GM12878 (cell line): Measurements from ENCODE around the gene KPTN. TPM values are rescaled to one million over a fixed set of nuclear protein-coding genes. Genes with fewer than 3 reads are reported as not detected.
"Not testable (repeated sequence)": the region's sequence is repeated elsewhere in the genome, so short reads cannot be mapped to it uniquely, and the experiment has no call there.

Experiments
- ATAC-seq: fragments of 200-7000 bp; cut with Tn5 transposase; 3 replicates; pipeline ENCODE4 v1.9.1; 2020; ENCODE audit warnings: mild to moderate bottlenecking, moderate library complexity
- BruUV-seq: library from RNA; stranded (reverse); fragments of 400-500 nt; replicated peaks from 2 replicates; lab custom pipeline; 2021; lab: Mats Ljungman, UMichigan
- CTCF ChIA-PET: fragments of 300-600 bp; sonication (Branson Sonifier 250); formaldehyde crosslinking; extraction: SDS; loops from one replicate; lab custom pipeline; 2021; ENCODE audit warnings: inconsistent platforms; lab: Yijun Ruan, JAX
- POLR2A ChIA-PET: fragments of 350-600 bp; formaldehyde crosslinking; extraction: SDS; loops from one replicate; lab custom pipeline; 2021; ENCODE audit warnings: inconsistent platforms; lab: Charles Lee
- RAD21 ChIA-PET: fragments of 300-600 bp; sonication (Branson Sonifier 250); formaldehyde crosslinking; loops from one replicate; lab custom pipeline; 2023; ENCODE audit warnings: antibody characterized with exemption; ENCODE audit not compliant: unreplicated experiment; lab: Charles Lee
- SMC1A ChIA-PET: fragments of 300-600 bp; sonication (Branson Sonifier 250); formaldehyde crosslinking; loops from one replicate; lab custom pipeline; 2023; ENCODE audit not compliant: unreplicated experiment, uncharacterized antibody; lab: Charles Lee
- DNase-seq: peaks from one replicate; pipeline ENCODE4 v3.0.0-alpha.2; 2011; ENCODE audit warnings: low read depth, low spot score
- FAIRE-seq: peaks from 3 replicates; lab custom pipeline; 2011; peaks lifted over from hg19 to GRCh38; lab: Jason Lieb, UNC
- H2AFZ ChIP-seq: 2 replicates; pipeline ENCODE4 v1.6.0; 2011; ENCODE audit warnings: low read depth, low read length, control low read depth; ENCODE audit not compliant: control insufficient read depth
- H3K27ac ChIP-seq: 2 replicates; pipeline ENCODE4 v1.5.1; 2011; ENCODE audit warnings: control low read depth; ENCODE audit not compliant: control insufficient read depth, insufficient read depth
- H3K27me3 ChIP-seq, 2 experiments: replicated peaks in 1 of 2; 2 replicates each; pipeline versions ENCODE4 v1.6.0 to v1.6.1; 2011; ENCODE audit warnings: low read length in 1 of 2; ENCODE audit not compliant: control insufficient read depth in 2 of 2, insufficient read depth in 2 of 2
- H3K36me3 ChIP-seq, 2 experiments: 2 replicates each; pipeline ENCODE4 v1.5.1; 2011; ENCODE audit warnings: low read length in 1 of 2; ENCODE audit not compliant: control insufficient read depth in 2 of 2, insufficient read depth in 2 of 2
- H3K4me1 ChIP-seq: 2 replicates; pipeline ENCODE4 v1.6.1; 2011; ENCODE audit warnings: mild to moderate bottlenecking, low read length, moderate library complexity, mixed read lengths; ENCODE audit not compliant: control insufficient read depth, insufficient read depth
- H3K4me2 ChIP-seq: 2 replicates; pipeline ENCODE4 v1.6.0; 2011; ENCODE audit warnings: control low read depth; ENCODE audit not compliant: control insufficient read depth, insufficient read depth
- H3K4me3 ChIP-seq: fragments of 200-600 bp; sonication (generic); 2 replicates; pipeline ENCODE4 v1.5.1; 2016
- H3K79me2 ChIP-seq: 2 replicates; pipeline ENCODE4 v1.6.0; 2011; ENCODE audit warnings: low read length; ENCODE audit not compliant: control insufficient read depth, insufficient read depth
- H3K9ac ChIP-seq: 2 replicates; pipeline ENCODE4 v1.8.0; 2011; ENCODE audit warnings: low read length, control low read depth, mixed read lengths; ENCODE audit not compliant: control insufficient read depth, insufficient read depth
- H3K9me3 ChIP-seq: replicated peaks from 3 replicates; pipeline ENCODE4 v1.5.1; 2011; ENCODE audit warnings: mild to moderate bottlenecking, low read length; ENCODE audit not compliant: control insufficient read depth, insufficient read depth
- H4K20me1 ChIP-seq: 2 replicates; pipeline ENCODE4 v1.6.0; 2011; ENCODE audit not compliant: control insufficient read depth, insufficient read depth
- ATF7 ChIP-seq: fragments of 450-650 bp; IDR thresholded peaks from 2 replicates; pipeline ENCODE4 v1.6.1; 2016; ENCODE audit warnings: low read depth, mild to moderate bottlenecking
- POLR2A ChIP-seq: IDR thresholded peaks from 2 replicates; pipeline ENCODE4 v1.6.1; 2011; ENCODE audit warnings: low read depth, mild to moderate bottlenecking, low read length
- POLR2AphosphoS2 ChIP-seq: IDR thresholded peaks from 2 replicates; pipeline ENCODE4 v1.6.1; 2011; ENCODE audit warnings: low read depth, mild to moderate bottlenecking, low read length, improper control_type of control experiment, moderate library complexity
- RUNX3 ChIP-seq: IDR thresholded peaks from 2 replicates; pipeline ENCODE4 v1.6.1; 2012; ENCODE audit warnings: low read length, inconsistent platforms
- SIX5 ChIP-seq: IDR thresholded peaks from 2 replicates; pipeline ENCODE4 v1.6.1; 2011; ENCODE audit warnings: mild to moderate bottlenecking, low read depth, low read length, moderate library complexity; ENCODE audit not compliant: severe bottlenecking
- SRF ChIP-seq, 2 experiments: IDR thresholded peaks; 2 replicates each; pipeline ENCODE4 v1.6.1; 2011; ENCODE audit warnings: low read depth in 2 of 2, low read length in 2 of 2, mild to moderate bottlenecking in 1 of 2, moderate library complexity in 1 of 2
- TAF1 ChIP-seq: IDR thresholded peaks from 2 replicates; pipeline ENCODE4 v1.6.1; 2011; ENCODE audit warnings: mild to moderate bottlenecking, low read depth, low read length, borderline replicate concordance
- TCF12 ChIP-seq: IDR thresholded peaks from 2 replicates; pipeline ENCODE4 v1.6.1; 2011; ENCODE audit warnings: low read depth, mild to moderate bottlenecking, low read length
- WGBS: methylation state at CpG from one replicate; pipeline ENCODE4 v1.1.6; 2016; ENCODE audit warnings: low lambda C conversion rate; ENCODE audit not compliant: insufficient replicate concordance, insufficient coverage; ENCODE audit errors: missing lambda C conversion rate; 5-methylcytosine and 5-hydroxymethylcytosine counted together
- in situ Hi-C: fragments of 300-500 bp; cut with MboI; formaldehyde crosslinking; loops from 9 replicates; pipeline ENCODE4 v1.14.3; 2018; ENCODE audit warnings: mixed read lengths
- intact Hi-C: fragments of 100-400 bp; cut with micrococcal nuclease; formaldehyde crosslinking; loops from one replicate; pipeline ENCODE4 v1.14.2; 2022; ENCODE audit not compliant: unreplicated experiment
- polyA plus RNA-seq, 11 experiments: library from polyadenylated mRNA; depleted of rRNA in 4 of 11; unstranded in 6 of 11; stranded (reverse) in 5 of 11; fragments of >200 nt; fragmentation: Nextera tagmentation in 4 of 11; fragmentation: Illumina TruSeq in 1 of 11; extraction: Ambion mirVana in 4 of 11; extraction: Trizol in 1 of 11; gene quantifications; 1 replicate in 1 of 11; 2 replicates in 10 of 11; pipeline versions ENCODE4 v1.2.1 to v1.2.3, GENCODE V29; 2011 to 2016; ENCODE audit warnings: inconsistent platforms in 2 of 11, missing spikeins in 2 of 11, low read depth in 1 of 11
- total RNA-seq, 4 experiments: library from RNA; depleted of rRNA in 3 of 4; stranded (reverse); fragments of >200 nt in 3 of 4; fragmentation: Illumina TruSeq in 1 of 4; extraction: Trizol in 1 of 4; gene quantifications; 2 replicates each; pipeline versions ENCODE4 v1.2.1 to v1.2.3, GENCODE V29; 2013 to 2021
- TF ChIP-seq, protein P1 (sequence below): fragments of 450-650 bp; IDR thresholded peaks from 2 replicates; pipeline ENCODE4 v1.6.1; 2017; ENCODE audit warnings: borderline replicate concordance

The KPTN gene
- total and polyA plus RNA-seq, 10 of the 15 experiments (the other 5 are each of a cell fraction or from before 2014, with no cell fraction given): 0.60 to 10.1 (median 6.0) TPM

GRCh38 chr19:47486220-47486619, 2.2 kb upstream of the KPTN start:
- intact Hi-C loops: not testable (repeated sequence)

DNA sequence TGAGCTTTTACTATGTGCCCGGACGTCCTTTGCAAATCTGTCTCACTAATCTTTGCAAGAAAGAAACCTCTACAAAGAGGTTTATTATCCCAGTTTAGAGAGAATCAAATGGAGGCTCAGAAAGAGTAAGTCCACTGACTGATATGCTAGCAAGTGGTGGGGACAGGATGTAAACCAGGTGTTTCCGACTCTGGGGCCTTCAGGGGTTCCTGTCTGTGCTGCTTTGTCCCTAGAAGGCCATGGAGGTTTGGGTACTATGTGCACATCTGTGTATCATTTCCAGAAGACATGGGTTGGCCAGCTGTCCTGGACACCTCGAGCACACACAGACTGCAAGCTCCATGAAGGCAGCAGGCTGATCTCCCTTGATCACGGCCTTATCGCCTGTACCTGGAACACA, 1.2 kb upstream of the KPTN start:
- intact Hi-C loops: loop anchor here (2.0 kb wide), 1 partner anchor 30 kb away; the partner anchor contains the start of gene NAPA
- H3K9ac ChIP-seq: peak overlapping the region; percentile 91
- in situ Hi-C loops: no loop called here
- H3K4me3 ChIP-seq: peak overlapping the region; percentile 96
- ATAC-seq (peak; percentile 25), DNase-seq (no peak), FAIRE-seq (no peak)
- BruUV-seq: no TSS peak
- no peak for TF ChIP-seq ATF7
- TF ChIP-seq, protein P1, sequence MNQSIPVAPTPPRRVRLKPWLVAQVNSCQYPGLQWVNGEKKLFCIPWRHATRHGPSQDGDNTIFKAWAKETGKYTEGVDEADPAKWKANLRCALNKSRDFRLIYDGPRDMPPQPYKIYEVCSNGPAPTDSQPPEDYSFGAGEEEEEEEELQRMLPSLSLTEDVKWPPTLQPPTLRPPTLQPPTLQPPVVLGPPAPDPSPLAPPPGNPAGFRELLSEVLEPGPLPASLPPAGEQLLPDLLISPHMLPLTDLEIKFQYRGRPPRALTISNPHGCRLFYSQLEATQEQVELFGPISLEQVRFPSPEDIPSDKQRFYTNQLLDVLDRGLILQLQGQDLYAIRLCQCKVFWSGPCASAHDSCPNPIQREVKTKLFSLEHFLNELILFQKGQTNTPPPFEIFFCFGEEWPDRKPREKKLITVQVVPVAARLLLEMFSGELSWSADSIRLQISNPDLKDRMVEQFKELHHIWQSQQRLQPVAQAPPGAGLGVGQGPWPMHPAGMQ: no peak
- TF ChIP-seq TAF1: 0 out of 2 replicates have a peak, but pooled peaks have one; percentile 31
- no peak for TF ChIP-seq SIX5
- no peak for TF ChIP-seq POLR2AphosphoS2
- TF ChIP-seq POLR2A: peak; percentile 41; the same call in 1 of the 2 replicates
- peak in 1 of 2 experiments; percentile 70; a peak in 1 of 4 replicates for TF ChIP-seq SRF (IDR thresholded peaks at IDR 0.05; ENCODE audit: low read depth in 2 of 2, low read length in 2 of 2)
- TF ChIP-seq TCF12: 0 out of 2 replicates have a peak, but pooled peaks have one; percentile 45
- H3K4me1 ChIP-seq: peaks cover 35% of the 10 kb centered on the region
- ChIA-PET POLR2A (interaction anchor here (0.6 to 2.5 kb wide), 2 partner anchors 31 to 1132 kb away, joined by 3 to 12 read pairs; no protein-coding TSS in a partner anchor), CTCF (interaction anchor here (0.5 to 3.5 kb wide), 9 partner anchors 21 to 222 kb away, joined by 3 to 34 read pairs (median 6); partner anchors contain the start of gene NAPA), SMC1A (interaction anchor here (0.8 to 3.1 kb wide), 5 partner anchors 26 to 204 kb away, joined by 3 to 16 read pairs (median 3); partner anchors contain the start of gene NAPA), RAD21 (interaction anchor here (0.7 to 1.8 kb wide), 3 partner anchors 31 to 1157 kb away, joined by 4 to 14 read pairs (median 4); no protein-coding TSS in a partner anchor)
- no peaks in the 10 kb centered on the region for H4K20me1 ChIP-seq
- peaks cover 5 to 20% of the 10 kb centered on the region in 2 experiments for H3K36me3 ChIP-seq
- H3K27ac ChIP-seq: peak overlapping the region; percentile 89
- H3K4me2 ChIP-seq: peak overlapping the region; percentile 89
- no peak overlapping the region; the same call in 1 of the 2 replicates for H2AFZ ChIP-seq
- no peaks in the 10 kb centered on the region for H3K27me3 ChIP-seq
- peaks cover 12% of the 10 kb centered on the region for H3K79me2 ChIP-seq
- no peaks in the 10 kb centered on the region for H3K9me3 ChIP-seq
- 74% methylated on average over 6 of the region's 6 CpGs for WGBS

More at GRCh38 chr19:47486220-47486619, 2.2 kb upstream of the KPTN start:
- in situ Hi-C loops, H2AFZ ChIP-seq, DNase-seq, H3K9me3 ChIP-seq, H3K27me3 ChIP-seq, H3K4me3 ChIP-seq, BruUV-seq, FAIRE-seq, H4K20me1 ChIP-seq: not testable (repeated sequence)
- peaks cover 5 to 20% of the 10 kb centered on the region in 2 experiments for H3K36me3 ChIP-seq
- peak overlapping the region; percentile 62 for H3K27ac ChIP-seq
- 53% methylated on average over 9 of the region's 13 CpGs for WGBS
- RAD21 ChIA-PET: interaction anchor here (1.8 kb wide), 1 partner anchor 30 kb away, joined by 4 read pairs; no protein-coding TSS in a partner anchor
- peaks cover 35% of the 10 kb centered on the region for H3K4me1 ChIP-seq
- TF ChIP-seq RUNX3: peak; percentile 72
- peak overlapping the region; percentile 63 for H3K4me2 ChIP-seq
- H3K9ac ChIP-seq: peak overlapping the region; percentile 21; the same call in 1 of the 2 replicates
- CTCF ChIA-PET: interaction anchor here (1.3 to 3.5 kb wide), 2 partner anchors 29 to 54 kb away, joined by 3 to 20 read pairs; partner anchors contain the start of gene NAPA
- peaks cover 12% of the 10 kb centered on the region for H3K79me2 ChIP-seq
- SMC1A ChIA-PET: interaction anchor here (1.0 to 3.1 kb wide), 2 partner anchors 10 to 30 kb away, joined by 3 to 10 read pairs; partner anchors contain the start of gene NAPA
- ATAC-seq: peak; percentile 7; the same call in 1 of the 3 replicates
- POLR2A ChIA-PET: interaction anchor here (1.0 to 1.1 kb wide), 2 partner anchors 13 to 27 kb away, joined by 3 read pairs; no protein-coding TSS in a partner anchor
